GM12878 (cell line): ENCODE data around the gene OSBPL10.

Experiments
- ATF3 ChIP-seq: IDR thresholded peaks from 2 replicates; pipeline ENCODE4 v1.6.1; 2011; ENCODE audit warnings: low read depth, mild to moderate bottlenecking, low read length, moderate library complexity, borderline replicate concordance; ENCODE audit errors: extremely low read depth
- CBX5 ChIP-seq: sonication (generic); IDR thresholded peaks from 2 replicates; pipeline ENCODE4 v1.6.1; 2016; ENCODE audit warnings: low read depth, moderate library complexity, mild to moderate bottlenecking, inconsistent platforms
- CTCF ChIP-seq, 3 experiments: IDR thresholded peaks in 2 of 3; conservative IDR thresholded peaks in 1 of 3; 2 replicates each; pipeline ENCODE4 v1.5.1; 2011; ENCODE audit warnings: low read depth in 3 of 3, low read length in 3 of 3, mild to moderate bottlenecking in 3 of 3, control low read depth in 2 of 3, moderate library complexity in 2 of 3, inconsistent platforms in 1 of 3, mixed read lengths in 1 of 3; ENCODE audit not compliant: control insufficient read depth in 2 of 3, insufficient read depth in 1 of 3; ENCODE audit errors: extremely low read depth in 1 of 3
- POLR2A ChIP-seq: IDR thresholded peaks from 2 replicates; pipeline ENCODE4 v1.6.1; 2011; ENCODE audit warnings: low read depth, mild to moderate bottlenecking, low read length
- POLR2AphosphoS5 ChIP-seq: IDR thresholded peaks from 2 replicates; pipeline ENCODE4 v1.6.1; 2011; ENCODE audit warnings: mild to moderate bottlenecking, low read length, inconsistent platforms
- RAD21 ChIP-seq: IDR thresholded peaks from 2 replicates; pipeline ENCODE4 v1.6.1; 2011; ENCODE audit warnings: mild to moderate bottlenecking, low read depth, low read length, moderate library complexity; ENCODE audit not compliant: insufficient read depth
- SUZ12 ChIP-seq: fragments of 200-600 bp; sonication (generic); IDR thresholded peaks from one replicate; pipeline ENCODE4 v1.6.1; 2018; ENCODE audit warnings: antibody characterized with exemption, mild to moderate bottlenecking; ENCODE audit not compliant: unreplicated experiment
- USF2 ChIP-seq: IDR thresholded peaks from 2 replicates; pipeline ENCODE4 v1.6.1; 2011; ENCODE audit warnings: low read depth, low read length, improper control_type of control experiment, borderline replicate concordance
- ZNF274 ChIP-seq: IDR thresholded peaks from one replicate; pipeline ENCODE4 v1.8.0; 2011; ENCODE audit not compliant: insufficient read length, insufficient read depth
- ZNF384 ChIP-seq: IDR thresholded peaks from 2 replicates; pipeline ENCODE4 v1.6.1; 2012; ENCODE audit warnings: low read depth, mild to moderate bottlenecking, low read length, improper control_type of control experiment, borderline replicate concordance

- TF ChIP-seq CTCF (IDR thresholded peaks at IDR 0.05 in 2 of 3, conservative IDR thresholded peaks at IDR 0.05 in 1 of 3; ENCODE audit: control insufficient read depth in 2 of 3, extremely low read depth in 1 of 3, insufficient read depth in 1 of 3, low read depth in 3 of 3, low read length in 3 of 3): no peak
- no peak for TF ChIP-seq ZNF384
- no peak for TF ChIP-seq SUZ12
- no peak for TF ChIP-seq USF2
- no peak for TF ChIP-seq RAD21
- TF ChIP-seq POLR2AphosphoS5: no peak
- no peak for TF ChIP-seq ZNF274
- no peak for TF ChIP-seq ATF3
- no peak for TF ChIP-seq POLR2A
- no peak for TF ChIP-seq CBX5
Measured at GRCh38 chr3:31645256-31645655, 335.8 kb downstream of the OSBPL10 start.
